ENCODE results near the gene FXYD6.

The FXYD6 gene

GRCh38 chr11:117917591-117918151, 41.2 kb upstream of the FXYD6 start:
- no peak overlapping the region for H3K27ac ChIP-seq (ENCODE audit: low read length)
- no peak overlapping the region for H3K9ac ChIP-seq (ENCODE audit: low read length)
- H3K4me3 ChIP-seq (ENCODE audit: low read length) = no peak overlapping the region
- H3K4me1 ChIP-seq (ENCODE audit: control insufficient read depth, low read depth, low read length) = no peaks in the 10 kb centered on the region
- H3K9me3 ChIP-seq (ENCODE audit: control insufficient read depth, low read depth, low read length) = no peaks in the 10 kb centered on the region
- no peaks in the 10 kb centered on the region for H3K36me3 ChIP-seq (ENCODE audit: control insufficient read depth, low read depth, low read length)
- no peaks in the 10 kb centered on the region for H3K27me3 ChIP-seq (ENCODE audit: control insufficient read depth, insufficient read depth, low read length)

GRCh38 chr11:117916956-117917355, 40.5 kb upstream of the FXYD6 start:
- Histone ChIP-seq H3K4me1 (ENCODE audit: control insufficient read depth, low read depth, low read length) (no peaks in the 10 kb centered on the region), H3K27ac (ENCODE audit: low read length) (no peak overlapping the region), H3K27me3 (ENCODE audit: control insufficient read depth, insufficient read depth, low read length) (no peaks in the 10 kb centered on the region), H3K4me3 (ENCODE audit: low read length) (no peak overlapping the region), H3K36me3 (ENCODE audit: control insufficient read depth, low read depth, low read length) (no peaks in the 10 kb centered on the region), H3K9me3 (ENCODE audit: control insufficient read depth, low read depth, low read length) (no peaks in the 10 kb centered on the region), H3K9ac (ENCODE audit: low read length) (no peak overlapping the region)

GRCh38 chr11:117915672-117916235, 39.3 kb upstream of the FXYD6 start:
- no peaks in the 10 kb centered on the region for H3K4me1 ChIP-seq (ENCODE audit: control insufficient read depth, low read depth, low read length)
- no peaks in the 10 kb centered on the region for H3K27me3 ChIP-seq (ENCODE audit: control insufficient read depth, insufficient read depth, low read length)
- no peaks in the 10 kb centered on the region for H3K9me3 ChIP-seq (ENCODE audit: control insufficient read depth, low read depth, low read length)
- no peaks in the 10 kb centered on the region for H3K36me3 ChIP-seq (ENCODE audit: control insufficient read depth, low read depth, low read length)
- no peak overlapping the region for H3K27ac ChIP-seq (ENCODE audit: low read length)
- H3K9ac ChIP-seq (ENCODE audit: low read length) = no peak overlapping the region
- no peak overlapping the region for H3K4me3 ChIP-seq (ENCODE audit: low read length)

- H3K4me1 ChIP-seq (ENCODE audit: control insufficient read depth, low read depth, low read length) = no peaks in the 10 kb centered on the region
- no peak overlapping the region for H3K4me3 ChIP-seq (ENCODE audit: low read length)
- H3K9me3 ChIP-seq (ENCODE audit: control insufficient read depth, low read depth, low read length) = no peaks in the 10 kb centered on the region
- no peak overlapping the region for H3K9ac ChIP-seq (ENCODE audit: low read length)
- H3K27me3 ChIP-seq (ENCODE audit: control insufficient read depth, insufficient read depth, low read length) = no peaks in the 10 kb centered on the region
- no peaks in the 10 kb centered on the region for H3K36me3 ChIP-seq (ENCODE audit: control insufficient read depth, low read depth, low read length)
- no peak overlapping the region for H3K27ac ChIP-seq (ENCODE audit: low read length)
Observed at GRCh38 chr11:117914991-117915618, 38.6 kb upstream of the FXYD6 start.

GRCh38 chr11:117914398-117914761, 37.9 kb upstream of the FXYD6 start:
- no peak overlapping the region for H3K9ac ChIP-seq (ENCODE audit: low read length)
- no peak overlapping the region for H3K4me3 ChIP-seq (ENCODE audit: low read length)
- no peaks in the 10 kb centered on the region for H3K4me1 ChIP-seq (ENCODE audit: control insufficient read depth, low read depth, low read length)
- no peaks in the 10 kb centered on the region for H3K27me3 ChIP-seq (ENCODE audit: control insufficient read depth, insufficient read depth, low read length)
- H3K9me3 ChIP-seq (ENCODE audit: control insufficient read depth, low read depth, low read length) = no peaks in the 10 kb centered on the region
- H3K27ac ChIP-seq (ENCODE audit: low read length) = no peak overlapping the region
- no peaks in the 10 kb centered on the region for H3K36me3 ChIP-seq (ENCODE audit: control insufficient read depth, low read depth, low read length)

- no peak overlapping the region for H3K4me3 ChIP-seq (ENCODE audit: low read length)
- H3K9ac ChIP-seq (ENCODE audit: low read length) = no peak overlapping the region
- no peak overlapping the region for H3K27ac ChIP-seq (ENCODE audit: low read length)
- no peaks in the 10 kb centered on the region for H3K27me3 ChIP-seq (ENCODE audit: control insufficient read depth, insufficient read depth, low read length)
- H3K9me3 ChIP-seq (ENCODE audit: control insufficient read depth, low read depth, low read length) = no peaks in the 10 kb centered on the region
- no peaks in the 10 kb centered on the region for H3K4me1 ChIP-seq (ENCODE audit: control insufficient read depth, low read depth, low read length)
- H3K36me3 ChIP-seq (ENCODE audit: control insufficient read depth, low read depth, low read length) = no peaks in the 10 kb centered on the region
Observed at GRCh38 chr11:117913736-117914397, 37.4 kb upstream of the FXYD6 start.

GRCh38 chr11:117912497-117912896, 36.0 kb upstream of the FXYD6 start:
- no peaks in the 10 kb centered on the region for H3K9me3 ChIP-seq (ENCODE audit: control insufficient read depth, low read depth, low read length)
- peaks cover 5% of the 10 kb centered on the region for H3K4me1 ChIP-seq (ENCODE audit: control insufficient read depth, low read depth, low read length)
- no peaks in the 10 kb centered on the region for H3K27me3 ChIP-seq (ENCODE audit: control insufficient read depth, insufficient read depth, low read length)
- no peak overlapping the region for H3K9ac ChIP-seq (ENCODE audit: low read length)
- H3K27ac ChIP-seq (ENCODE audit: low read length) = no peak overlapping the region
- no peak overlapping the region for H3K4me3 ChIP-seq (ENCODE audit: low read length)
- H3K36me3 ChIP-seq (ENCODE audit: control insufficient read depth, low read depth, low read length) = no peaks in the 10 kb centered on the region

- Histone ChIP-seq H3K9me3 (ENCODE audit: control insufficient read depth, low read depth, low read length) (no peaks in the 10 kb centered on the region), H3K4me1 (ENCODE audit: control insufficient read depth, low read depth, low read length) (peaks cover 12% of the 10 kb centered on the region), H3K4me3 (ENCODE audit: low read length) (no peak overlapping the region), H3K27me3 (ENCODE audit: control insufficient read depth, insufficient read depth, low read length) (no peaks in the 10 kb centered on the region), H3K36me3 (ENCODE audit: control insufficient read depth, low read depth, low read length) (no peaks in the 10 kb centered on the region), H3K27ac (ENCODE audit: low read length) (no peak overlapping the region), H3K9ac (ENCODE audit: low read length) (no peak overlapping the region)
Observed at GRCh38 chr11:117911694-117912093, 35.2 kb upstream of the FXYD6 start.

GRCh38 chr11:117910941-117911655, 34.6 kb upstream of the FXYD6 start:
- H3K27me3 ChIP-seq (ENCODE audit: control insufficient read depth, insufficient read depth, low read length) = no peaks in the 10 kb centered on the region
- no peak overlapping the region for H3K4me3 ChIP-seq (ENCODE audit: low read length)
- no peak overlapping the region for H3K9ac ChIP-seq (ENCODE audit: low read length)
- no peaks in the 10 kb centered on the region for H3K36me3 ChIP-seq (ENCODE audit: control insufficient read depth, low read depth, low read length)
- no peak overlapping the region for H3K27ac ChIP-seq (ENCODE audit: low read length)
- peaks cover 13% of the 10 kb centered on the region for H3K4me1 ChIP-seq (ENCODE audit: control insufficient read depth, low read depth, low read length)
- H3K9me3 ChIP-seq (ENCODE audit: control insufficient read depth, low read depth, low read length) = no peaks in the 10 kb centered on the region

GRCh38 chr11:117910525-117910924, 34.1 kb upstream of the FXYD6 start:
- Histone ChIP-seq H3K27me3 (ENCODE audit: control insufficient read depth, insufficient read depth, low read length) (no peaks in the 10 kb centered on the region), H3K27ac (ENCODE audit: low read length) (no peak overlapping the region), H3K9me3 (ENCODE audit: control insufficient read depth, low read depth, low read length) (no peaks in the 10 kb centered on the region), H3K36me3 (ENCODE audit: control insufficient read depth, low read depth, low read length) (no peaks in the 10 kb centered on the region), H3K4me1 (ENCODE audit: control insufficient read depth, low read depth, low read length) (peaks cover 13% of the 10 kb centered on the region), H3K9ac (ENCODE audit: low read length) (no peak overlapping the region), H3K4me3 (ENCODE audit: low read length) (no peak overlapping the region)

GRCh38 chr11:117909611-117910382, 33.3 kb upstream of the FXYD6 start:
- Histone ChIP-seq H3K36me3 (ENCODE audit: control insufficient read depth, low read depth, low read length) (no peaks in the 10 kb centered on the region), H3K9ac (ENCODE audit: low read length) (no peak overlapping the region), H3K27me3 (ENCODE audit: control insufficient read depth, insufficient read depth, low read length) (no peaks in the 10 kb centered on the region), H3K4me1 (ENCODE audit: control insufficient read depth, low read depth, low read length) (peaks cover 13% of the 10 kb centered on the region), H3K4me3 (ENCODE audit: low read length) (no peak overlapping the region), H3K9me3 (ENCODE audit: control insufficient read depth, low read depth, low read length) (no peaks in the 10 kb centered on the region), H3K27ac (ENCODE audit: low read length) (no peak overlapping the region)
